ENCODE results near the gene GUCY1A2. TPM values are rescaled to one million over a fixed set of nuclear protein-coding genes. Genes with fewer than 3 reads are reported as not detected.

The GUCY1A2 gene
- total RNA-seq, 2 donors from 2014 or later = 1.7 to 7.2 TPM

GRCh38 chr11:106998116-106998915 lies 20.0 kb downstream of the GUCY1A2 start:
- Histone ChIP-seq H3K27me3 (no peaks in the 10 kb centered on the region), H3K27ac (no peak overlapping the region), H3K4me1 (no peaks in the 10 kb centered on the region), H3K36me3 (no peaks in the 10 kb centered on the region), H3K9me3 (no peaks in the 10 kb centered on the region), H3K4me3 (no peak overlapping the region)
- TF ChIP-seq, protein P1, sequence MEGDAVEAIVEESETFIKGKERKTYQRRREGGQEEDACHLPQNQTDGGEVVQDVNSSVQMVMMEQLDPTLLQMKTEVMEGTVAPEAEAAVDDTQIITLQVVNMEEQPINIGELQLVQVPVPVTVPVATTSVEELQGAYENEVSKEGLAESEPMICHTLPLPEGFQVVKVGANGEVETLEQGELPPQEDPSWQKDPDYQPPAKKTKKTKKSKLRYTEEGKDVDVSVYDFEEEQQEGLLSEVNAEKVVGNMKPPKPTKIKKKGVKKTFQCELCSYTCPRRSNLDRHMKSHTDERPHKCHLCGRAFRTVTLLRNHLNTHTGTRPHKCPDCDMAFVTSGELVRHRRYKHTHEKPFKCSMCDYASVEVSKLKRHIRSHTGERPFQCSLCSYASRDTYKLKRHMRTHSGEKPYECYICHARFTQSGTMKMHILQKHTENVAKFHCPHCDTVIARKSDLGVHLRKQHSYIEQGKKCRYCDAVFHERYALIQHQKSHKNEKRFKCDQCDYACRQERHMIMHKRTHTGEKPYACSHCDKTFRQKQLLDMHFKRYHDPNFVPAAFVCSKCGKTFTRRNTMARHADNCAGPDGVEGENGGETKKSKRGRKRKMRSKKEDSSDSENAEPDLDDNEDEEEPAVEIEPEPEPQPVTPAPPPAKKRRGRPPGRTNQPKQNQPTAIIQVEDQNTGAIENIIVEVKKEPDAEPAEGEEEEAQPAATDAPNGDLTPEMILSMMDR (IDR thresholded peaks at IDR 0.05) = no peak
- DNase-seq (ENCODE audit: low spot score) = no peak

- Histone ChIP-seq H3K4me1 (no peaks in the 10 kb centered on the region), H3K27ac (no peak overlapping the region), H3K36me3 (no peaks in the 10 kb centered on the region), H3K4me3 (no peak overlapping the region), H3K27me3 (no peaks in the 10 kb centered on the region), H3K9me3 (no peaks in the 10 kb centered on the region)
- DNase-seq (ENCODE audit: low spot score) = no peak
- TF ChIP-seq, protein P1 (IDR thresholded peaks at IDR 0.05) = no peak
Measured at GRCh38 chr11:106997227-106997626, 21.0 kb downstream of the GUCY1A2 start.

DNA sequence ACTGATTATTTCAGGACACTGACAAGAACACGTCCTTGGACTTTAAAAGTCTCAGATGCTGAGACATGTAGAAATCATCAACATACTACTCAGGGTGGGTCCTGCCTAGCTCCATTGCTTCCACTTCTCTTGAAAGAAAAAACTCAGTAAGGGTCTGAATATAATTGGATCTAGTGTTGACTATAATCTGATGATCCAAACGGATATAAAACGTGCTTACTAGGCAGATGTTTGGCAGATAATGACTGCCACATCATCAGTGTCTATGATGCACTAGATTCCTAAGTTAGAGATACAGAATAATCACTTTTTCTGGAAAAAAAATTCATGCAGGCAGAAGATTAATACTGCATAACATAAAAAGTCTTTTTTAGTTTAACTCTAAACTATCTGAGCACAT lies 21.6 kb downstream of the GUCY1A2 start:
- H3K4me1 ChIP-seq = no peaks in the 10 kb centered on the region
- no peak overlapping the region for H3K27ac ChIP-seq
- no peaks in the 10 kb centered on the region for H3K27me3 ChIP-seq
- no peak overlapping the region for H3K4me3 ChIP-seq
- DNase-seq (ENCODE audit: low spot score) = no peak
- H3K36me3 ChIP-seq = no peaks in the 10 kb centered on the region
- no peaks in the 10 kb centered on the region for H3K9me3 ChIP-seq
- TF ChIP-seq, protein P1 (IDR thresholded peaks at IDR 0.05) = no peak

DNA sequence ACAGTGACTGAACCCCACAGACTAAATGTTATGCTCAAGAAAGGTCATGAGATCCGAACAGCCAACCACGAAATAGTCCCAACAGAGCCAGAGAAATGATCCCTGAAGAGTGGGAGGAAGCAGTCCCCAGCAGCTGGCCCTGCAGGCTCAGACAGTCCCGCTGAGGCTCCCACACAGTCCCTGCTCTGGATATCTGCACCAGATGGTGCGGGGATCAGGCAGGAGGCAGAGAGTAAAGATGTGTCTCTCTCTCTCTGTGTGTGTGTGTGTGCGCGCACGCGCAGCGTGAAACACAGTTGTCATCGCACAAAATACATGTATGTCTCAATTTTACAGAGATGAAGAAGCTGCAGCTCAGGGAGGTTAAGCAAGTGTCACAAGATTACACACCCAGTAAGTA lies 27.9 kb downstream of the GUCY1A2 start:
- no peaks in the 10 kb centered on the region for H3K36me3 ChIP-seq
- no peak for DNase-seq (ENCODE audit: low spot score)
- no peaks in the 10 kb centered on the region for H3K27me3 ChIP-seq

GRCh38 chr11:106989078-106989455 lies 29.2 kb downstream of the GUCY1A2 start:
- peak overlapping the region in 1 of 2 donors; percentile 52 for H3K27ac ChIP-seq
- TF ChIP-seq, protein P1 (IDR thresholded peaks at IDR 0.05) = no peak
- no peaks in the 10 kb centered on the region for H3K27me3 ChIP-seq
- no peak for DNase-seq (ENCODE audit: low spot score)
- no peaks in the 10 kb centered on the region for H3K9me3 ChIP-seq
- H3K4me3 ChIP-seq = no peak overlapping the region
- H3K4me1 ChIP-seq = peaks cover 0 to 16% of the 10 kb centered on the region in 2 donors
- no peaks in the 10 kb centered on the region for H3K36me3 ChIP-seq

More for the DNA sequence above, 27.9 kb downstream of the GUCY1A2 start:
- H3K27ac ChIP-seq = peak overlapping the region in 1 of 2 donors; percentile 37
- no peak overlapping the region for H3K4me3 ChIP-seq
- peaks cover 0 to 16% of the 10 kb centered on the region in 2 donors for H3K4me1 ChIP-seq
- TF ChIP-seq, protein P1 (IDR thresholded peaks at IDR 0.05) = no peak
- H3K9me3 ChIP-seq = no peaks in the 10 kb centered on the region

Measured in right atrium auricular region (tissue), 2 donors.